Kidney epithelial cell (primary cell): ENCODE data around the gene CRELD2. TPM values are rescaled to one million over a fixed set of nuclear protein-coding genes. Genes with fewer than 3 reads are reported as not detected.
"Not testable (repeated sequence)": the region's sequence is repeated elsewhere in the genome, so short reads cannot be mapped to it uniquely, and the experiment has no call there.

ENCODE experiments used
- DNase-seq: peaks from one replicate; pipeline ENCODE4 v3.0.0-alpha.2; 2010; ENCODE audit warnings: low read depth
- H3K27me3 ChIP-seq: 2 replicates; pipeline ENCODE4 v1.6.0; 2011; ENCODE audit warnings: low read length; ENCODE audit not compliant: control insufficient read depth, insufficient read depth
- H3K36me3 ChIP-seq: 2 replicates; pipeline ENCODE4 v1.5.1; 2011; ENCODE audit warnings: low read length; ENCODE audit not compliant: control insufficient read depth, insufficient read depth
- H3K4me3 ChIP-seq: 2 replicates; pipeline ENCODE4 v1.5.1; 2011; ENCODE audit warnings: low read depth, mild to moderate bottlenecking, control low read depth, low read length
- total RNA-seq: library from RNA; depleted of rRNA; stranded (reverse); fragments of >200 nt; gene quantifications from 2 replicates; pipeline ENCODE4 v1.2.3, GENCODE V29; 2015
- TF ChIP-seq, protein P1 (sequence below): IDR thresholded peaks from 2 replicates; pipeline ENCODE4 v1.5.1; 2011; ENCODE audit warnings: mild to moderate bottlenecking, moderate library complexity, low read length, control low read depth, inconsistent platforms; ENCODE audit not compliant: insufficient read depth, poor library complexity, severe bottlenecking

The CRELD2 gene
- total RNA-seq, 1 donor from 2014 or later: 68.2 TPM

DNA sequence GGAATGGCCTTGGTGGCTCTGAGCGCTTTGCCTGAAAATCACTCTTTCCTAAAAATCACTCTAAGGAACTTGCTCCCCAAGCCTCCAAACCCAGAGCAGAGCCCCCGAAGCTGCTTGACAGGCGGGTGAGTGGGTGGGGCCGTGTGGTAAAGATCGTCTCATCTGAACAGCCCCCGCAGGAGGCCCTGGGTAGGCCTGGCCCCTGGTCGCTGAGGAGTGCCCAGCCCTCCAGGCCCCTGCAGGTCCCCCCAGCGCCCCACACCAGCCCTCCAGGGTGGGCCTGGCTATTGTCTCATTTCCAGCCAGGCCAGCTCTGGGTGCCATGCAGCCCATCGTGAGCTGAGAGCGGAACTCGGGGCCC is 25.0 kb downstream of the CRELD2 start:
- TF ChIP-seq, protein P1, sequence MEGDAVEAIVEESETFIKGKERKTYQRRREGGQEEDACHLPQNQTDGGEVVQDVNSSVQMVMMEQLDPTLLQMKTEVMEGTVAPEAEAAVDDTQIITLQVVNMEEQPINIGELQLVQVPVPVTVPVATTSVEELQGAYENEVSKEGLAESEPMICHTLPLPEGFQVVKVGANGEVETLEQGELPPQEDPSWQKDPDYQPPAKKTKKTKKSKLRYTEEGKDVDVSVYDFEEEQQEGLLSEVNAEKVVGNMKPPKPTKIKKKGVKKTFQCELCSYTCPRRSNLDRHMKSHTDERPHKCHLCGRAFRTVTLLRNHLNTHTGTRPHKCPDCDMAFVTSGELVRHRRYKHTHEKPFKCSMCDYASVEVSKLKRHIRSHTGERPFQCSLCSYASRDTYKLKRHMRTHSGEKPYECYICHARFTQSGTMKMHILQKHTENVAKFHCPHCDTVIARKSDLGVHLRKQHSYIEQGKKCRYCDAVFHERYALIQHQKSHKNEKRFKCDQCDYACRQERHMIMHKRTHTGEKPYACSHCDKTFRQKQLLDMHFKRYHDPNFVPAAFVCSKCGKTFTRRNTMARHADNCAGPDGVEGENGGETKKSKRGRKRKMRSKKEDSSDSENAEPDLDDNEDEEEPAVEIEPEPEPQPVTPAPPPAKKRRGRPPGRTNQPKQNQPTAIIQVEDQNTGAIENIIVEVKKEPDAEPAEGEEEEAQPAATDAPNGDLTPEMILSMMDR: no peak
- no peak for DNase-seq
- H3K36me3 ChIP-seq: no peaks in the 10 kb centered on the region
- no peak overlapping the region for H3K4me3 ChIP-seq
- H3K27me3 ChIP-seq: no peaks in the 10 kb centered on the region

DNA sequence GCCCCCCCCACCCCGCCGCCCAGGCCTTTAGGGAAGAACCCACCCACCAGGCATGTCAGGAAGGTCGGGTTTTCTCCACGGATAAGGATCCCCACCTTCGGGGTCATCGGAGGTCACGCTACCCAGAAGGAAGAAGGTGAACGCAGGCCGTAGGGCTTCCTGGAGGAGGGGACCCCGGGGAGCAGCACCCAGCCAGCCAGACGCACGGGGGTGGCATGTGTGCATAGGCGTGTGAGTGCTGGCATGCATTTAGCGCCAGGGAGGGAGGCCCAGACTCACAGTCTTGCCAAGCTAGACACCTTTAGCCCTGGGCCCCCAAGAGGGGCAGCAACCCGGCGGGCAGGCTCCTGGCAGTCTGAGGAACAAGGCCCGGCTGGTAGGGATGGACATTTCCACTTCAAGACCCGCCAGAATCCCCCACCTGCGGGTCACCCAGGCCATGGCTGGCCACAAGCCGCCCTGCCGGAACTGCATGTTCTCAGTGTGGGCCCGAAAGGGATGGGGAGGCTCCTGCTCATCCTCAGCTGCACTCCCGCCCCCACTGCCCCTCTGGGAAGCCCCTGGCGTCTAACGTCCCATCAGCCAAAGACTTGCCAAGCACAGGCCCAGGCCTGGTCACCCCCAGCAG is 25.5 kb downstream of the CRELD2 start:
- H3K27me3 ChIP-seq: no peaks in the 10 kb centered on the region
- DNase-seq: no peak
- H3K4me3 ChIP-seq: no peak overlapping the region
- no peaks in the 10 kb centered on the region for H3K36me3 ChIP-seq
- TF ChIP-seq, protein P1: no peak

DNA sequence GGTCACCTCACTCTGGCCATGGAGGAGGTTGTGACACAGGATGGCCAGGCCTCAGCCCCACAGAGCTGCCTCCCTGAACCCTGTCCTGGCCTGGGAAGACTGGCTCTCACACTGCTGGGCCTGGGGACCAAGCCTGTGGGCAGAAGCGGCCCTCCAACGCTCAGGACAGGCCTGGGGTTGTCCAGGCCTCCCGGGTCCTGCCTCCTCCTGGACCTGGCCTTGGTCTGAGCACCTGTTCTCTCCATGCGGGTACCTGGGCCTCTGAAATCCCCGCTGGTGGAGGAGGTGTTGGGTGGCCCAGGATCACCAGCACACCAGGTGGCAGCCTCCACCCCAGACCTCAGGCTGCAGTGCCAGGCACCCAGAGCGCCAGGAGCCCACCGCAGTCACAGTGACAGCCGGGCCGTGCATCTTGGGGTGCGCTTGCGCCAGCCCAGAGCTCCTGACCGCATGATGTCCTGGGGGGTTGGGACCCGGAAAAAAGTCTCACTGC is 26.0 kb downstream of the CRELD2 start:
- H3K36me3 ChIP-seq: no peaks in the 10 kb centered on the region
- H3K27me3 ChIP-seq: no peaks in the 10 kb centered on the region
- TF ChIP-seq, protein P1: no peak
- H3K4me3 ChIP-seq: no peak overlapping the region
- no peak for DNase-seq

DNA sequence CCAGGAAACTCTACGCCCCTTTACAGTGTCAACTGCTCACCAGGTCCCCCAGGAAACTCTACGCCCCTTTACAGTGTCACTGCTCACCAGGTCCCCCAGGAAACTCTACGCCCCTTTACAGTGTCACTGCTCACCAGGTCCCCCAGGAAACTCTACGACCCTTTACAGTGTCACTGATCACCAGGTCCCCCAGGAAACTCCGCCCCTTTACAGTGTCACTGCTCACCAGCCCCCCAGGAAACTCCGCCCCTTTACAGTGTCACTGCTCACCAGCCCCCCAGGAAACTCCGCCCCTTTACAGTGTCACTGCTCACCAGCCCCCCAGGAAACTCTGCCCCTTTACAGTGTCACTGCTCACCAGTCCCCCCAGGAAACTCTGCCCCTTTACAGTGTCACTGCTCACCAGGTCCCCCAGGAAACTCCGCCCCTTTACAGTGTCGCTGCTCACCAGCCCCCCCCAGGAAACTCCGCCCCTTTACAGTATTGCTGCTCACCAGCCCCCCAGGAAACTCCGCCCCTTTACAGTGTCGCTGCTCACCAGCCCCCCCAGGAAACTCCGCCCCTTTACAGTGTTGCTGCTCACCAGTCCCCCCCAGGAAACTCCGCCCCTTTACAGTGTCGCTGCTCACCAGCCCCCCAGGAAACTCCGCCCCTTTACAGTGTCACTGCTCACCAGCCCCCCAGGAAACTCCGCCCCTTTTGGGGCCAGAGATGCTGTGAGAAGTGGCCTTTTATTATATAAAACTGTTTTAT is 26.8 kb downstream of the CRELD2 start:
- not testable (repeated sequence) for H3K4me3 ChIP-seq, H3K36me3 ChIP-seq, H3K27me3 ChIP-seq, DNase-seq

DNA sequence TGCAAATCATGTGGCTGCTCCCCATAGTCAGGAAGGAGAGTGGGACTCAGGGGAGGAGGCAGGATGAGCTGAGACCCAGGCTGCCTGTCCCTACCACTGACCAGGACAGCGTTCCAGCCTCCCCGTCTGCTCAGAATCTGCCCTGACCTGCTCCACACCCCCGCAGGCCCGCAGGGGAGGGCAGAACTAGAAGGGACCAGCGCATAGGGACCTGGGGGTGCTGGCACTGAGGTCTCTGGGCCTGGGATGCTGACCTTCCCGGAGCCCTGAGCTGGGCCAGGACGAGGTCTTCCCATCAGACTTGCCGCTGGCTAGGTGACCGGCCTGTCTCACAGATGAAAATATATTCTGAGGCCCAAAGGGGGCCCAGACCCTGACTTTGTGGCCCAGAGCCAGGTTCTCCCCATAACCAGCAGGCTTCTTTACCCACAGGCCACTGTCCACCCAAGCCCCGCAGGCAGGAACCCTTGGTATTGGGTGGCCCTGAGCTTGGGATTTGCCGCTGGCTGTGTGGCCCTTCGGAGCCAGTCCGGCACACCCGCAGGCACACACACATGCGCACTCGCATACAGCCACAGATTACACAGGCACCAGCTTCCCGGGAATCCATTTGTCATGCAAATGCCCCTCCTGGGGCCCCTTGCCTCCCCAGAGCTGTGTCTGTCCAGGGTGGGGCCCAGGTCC is 28.3 kb downstream of the CRELD2 start:
- no peak for DNase-seq
- Histone ChIP-seq H3K27me3 (no peaks in the 10 kb centered on the region), H3K4me3 (no peak overlapping the region), H3K36me3 (no peaks in the 10 kb centered on the region)
- TF ChIP-seq, protein P1: no peak

DNA sequence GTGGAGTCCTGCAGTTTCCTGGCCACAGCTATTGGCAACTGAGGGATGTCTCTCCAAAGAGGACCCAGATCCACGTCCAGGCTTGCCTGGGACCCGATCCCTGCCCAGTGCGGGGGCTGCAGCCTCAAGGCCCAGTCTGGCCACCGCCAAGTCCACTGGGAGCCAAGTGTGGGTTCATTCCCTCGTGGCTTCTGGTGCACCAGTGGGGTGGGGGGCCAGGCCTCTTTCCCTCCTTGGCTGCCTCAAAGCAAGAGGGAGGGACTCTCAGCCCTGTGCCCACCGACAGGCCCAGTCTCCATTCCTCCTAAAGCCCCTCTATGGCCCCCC is 28.8 kb downstream of the CRELD2 start:
- Histone ChIP-seq H3K36me3 (no peaks in the 10 kb centered on the region), H3K27me3 (no peaks in the 10 kb centered on the region), H3K4me3 (no peak overlapping the region)
- no peak for DNase-seq
- TF ChIP-seq, protein P1: no peak
